ENCODE measurements around the gene LMTK3.
"Not testable (repeated sequence)": the region's sequence is repeated elsewhere in the genome, so short reads cannot be mapped to it uniquely, and the experiment has no call there.

LMTK3 gene

DNA sequence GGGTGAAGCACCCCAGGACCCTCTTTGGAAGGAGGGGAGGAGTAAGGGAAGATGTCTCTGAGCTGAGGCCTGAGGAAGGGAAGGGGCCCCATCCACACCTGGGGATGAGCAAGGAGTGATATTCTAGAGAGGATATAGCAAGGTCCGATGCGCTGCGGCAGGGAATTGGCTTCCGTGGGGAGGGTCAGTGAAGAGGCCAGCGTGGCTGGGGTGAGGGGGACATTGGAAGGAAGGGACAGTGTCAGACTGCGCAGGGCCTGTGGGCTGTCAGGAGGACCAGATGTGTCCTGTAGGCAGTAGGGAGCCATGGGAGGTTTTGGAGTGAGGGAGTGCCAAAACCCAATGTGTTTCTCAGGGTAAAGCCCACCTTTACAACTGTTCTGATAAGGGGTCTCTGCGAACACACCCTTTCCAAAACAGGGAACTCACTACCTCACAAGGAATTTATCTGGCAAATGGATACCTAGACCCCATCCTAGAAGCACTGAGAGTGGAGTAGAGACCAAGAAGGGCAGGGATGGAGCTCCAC, 3.7 kb downstream of the LMTK3 start:
- no peak for DNase-seq

DNA sequence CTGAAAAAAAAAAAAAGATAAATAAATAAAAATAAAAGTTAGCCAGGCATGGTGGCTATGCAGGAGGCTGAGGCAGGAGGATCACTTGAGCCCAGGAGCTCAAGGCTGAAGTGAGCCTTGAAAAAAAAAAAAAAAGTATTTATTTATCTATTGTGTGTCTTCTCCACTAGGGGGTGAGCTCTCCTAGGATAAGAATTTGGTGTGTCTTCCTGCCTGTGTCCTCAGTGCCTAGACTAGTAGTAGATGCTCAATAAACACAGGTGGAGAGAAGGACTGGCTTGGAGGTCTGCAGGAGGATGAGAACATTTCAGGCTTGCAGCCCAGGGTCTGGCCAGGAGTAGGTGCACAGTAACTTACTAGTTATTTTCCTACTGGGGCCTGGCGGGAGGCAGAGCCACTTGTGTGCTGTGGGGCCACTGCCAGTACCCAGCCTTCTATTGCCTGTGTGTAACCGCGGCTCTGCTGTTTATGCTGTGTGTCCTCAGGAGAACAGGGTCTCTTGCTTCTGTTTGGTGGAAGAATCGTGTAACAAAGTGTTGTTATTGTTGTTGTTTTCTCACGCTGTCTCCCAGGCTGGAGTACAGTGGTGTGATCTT, 5.4 kb downstream of the LMTK3 start:
- DNase-seq, result peak in 1 of 5 donors; percentile 57

DNA sequence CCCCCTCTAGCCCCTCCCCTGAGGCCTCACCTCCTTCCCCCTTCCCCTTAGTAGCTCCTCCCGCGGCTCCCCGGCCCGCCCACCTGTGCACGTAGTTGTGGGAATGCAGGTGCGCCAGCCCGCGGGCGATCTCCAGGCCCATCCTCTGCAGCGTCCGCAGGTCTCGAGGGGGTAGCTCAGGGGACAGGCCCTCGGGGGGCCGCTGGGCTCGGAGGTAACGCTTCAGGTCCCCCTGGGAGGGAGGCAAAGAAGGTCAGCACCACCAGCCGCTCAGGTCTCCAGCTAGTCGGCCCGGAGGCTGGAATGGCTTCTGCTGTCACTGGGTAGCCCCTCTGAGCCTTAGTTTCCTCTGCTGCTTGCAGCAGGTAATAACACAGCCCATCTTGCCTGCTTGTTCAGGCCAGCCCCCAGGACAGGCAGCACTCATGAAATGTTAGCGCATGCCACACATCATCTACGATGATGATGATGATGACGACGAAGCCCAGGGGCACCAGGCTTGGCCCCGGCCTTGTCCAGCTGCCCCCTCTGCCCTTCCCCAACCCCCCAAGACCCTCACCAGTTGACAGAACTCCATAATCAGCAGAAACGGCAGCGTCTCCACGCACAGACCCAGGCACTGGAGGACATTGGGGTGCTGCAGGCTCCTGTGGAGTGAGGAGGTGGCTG, 9.2 kb downstream of the LMTK3 start:
- DNase-seq, result peak in 2 of 5 donors; percentile 60 to 73

DNA sequence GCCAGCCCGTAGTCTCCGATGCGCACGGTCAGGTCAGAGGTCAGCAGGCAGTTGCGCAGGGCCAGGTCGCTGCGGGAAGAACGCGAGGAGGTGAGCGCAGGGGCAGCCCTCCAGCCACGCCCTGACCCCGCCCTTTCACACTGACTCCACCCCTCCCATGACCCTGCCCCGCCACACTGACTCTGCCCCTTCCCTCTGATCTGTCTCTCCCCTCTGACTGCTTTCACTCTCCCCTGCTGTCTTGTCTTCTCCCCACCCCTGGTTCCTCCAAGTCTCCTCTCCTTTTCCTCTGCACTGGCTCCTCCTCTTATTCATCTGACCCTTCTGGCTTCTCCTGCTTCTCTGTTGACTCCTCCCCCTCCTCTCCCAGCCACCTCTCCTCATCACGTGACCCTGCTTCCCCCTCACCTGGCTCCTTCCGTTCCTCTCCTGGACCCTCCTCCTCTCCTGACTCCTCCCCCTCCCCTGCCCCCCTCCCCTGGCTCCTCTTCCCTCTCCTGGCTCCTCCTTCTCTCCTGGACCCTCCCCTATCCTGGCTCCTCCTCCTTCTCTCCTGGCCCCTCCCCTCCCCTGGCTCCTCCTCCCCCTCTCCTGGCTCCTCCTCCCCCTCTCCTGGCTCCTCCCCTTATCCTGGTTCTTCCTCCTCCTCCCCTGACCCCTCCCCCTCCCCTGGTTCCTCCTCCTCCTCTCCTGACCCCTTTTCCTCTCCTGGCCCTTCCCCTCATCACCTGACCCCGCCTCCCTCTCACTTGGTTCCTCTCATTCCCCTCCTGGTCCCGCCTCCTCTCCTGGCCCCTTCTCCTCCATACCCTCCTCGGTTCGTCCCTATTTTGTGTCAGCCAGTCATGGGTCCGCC, 9.9 kb downstream of the LMTK3 start:
- DNase-seq, result peak in 4 of 5 donors; percentile 55 to 79 (median 74)

DNA sequence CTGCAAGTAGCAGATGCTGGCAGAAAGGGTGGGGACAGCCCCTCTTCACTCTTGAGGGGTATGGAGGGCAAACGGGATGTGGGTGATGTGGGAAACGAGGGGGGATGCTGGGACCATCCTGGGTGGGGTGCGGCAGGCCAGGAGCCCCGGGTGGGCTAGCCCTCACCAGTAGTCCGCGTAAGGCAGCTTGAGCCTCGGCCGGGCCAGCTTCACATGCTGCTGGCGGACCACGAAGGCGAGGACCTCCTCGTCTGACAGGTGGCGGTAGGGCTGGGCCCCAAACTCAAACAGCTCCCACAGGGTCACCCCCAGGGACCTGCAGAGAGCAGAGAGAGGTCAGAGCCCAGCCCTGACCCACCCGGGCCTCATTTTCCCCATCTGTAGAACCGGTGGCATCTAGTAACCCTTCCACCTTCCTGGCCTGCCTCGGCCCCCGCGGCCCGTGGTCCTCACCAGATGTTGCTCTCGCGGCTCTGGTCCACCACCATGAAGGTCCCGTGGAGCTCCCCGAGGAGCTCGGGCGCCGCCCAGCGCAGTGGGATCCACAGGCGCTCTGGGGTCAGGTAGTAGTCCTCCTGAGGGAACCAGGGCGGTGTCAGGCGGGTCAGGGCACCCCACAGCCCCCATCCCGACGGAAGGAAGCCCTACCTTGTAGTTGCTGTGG, 10.7 kb downstream of the LMTK3 start:
- DNase-seq, result no peak

DNA sequence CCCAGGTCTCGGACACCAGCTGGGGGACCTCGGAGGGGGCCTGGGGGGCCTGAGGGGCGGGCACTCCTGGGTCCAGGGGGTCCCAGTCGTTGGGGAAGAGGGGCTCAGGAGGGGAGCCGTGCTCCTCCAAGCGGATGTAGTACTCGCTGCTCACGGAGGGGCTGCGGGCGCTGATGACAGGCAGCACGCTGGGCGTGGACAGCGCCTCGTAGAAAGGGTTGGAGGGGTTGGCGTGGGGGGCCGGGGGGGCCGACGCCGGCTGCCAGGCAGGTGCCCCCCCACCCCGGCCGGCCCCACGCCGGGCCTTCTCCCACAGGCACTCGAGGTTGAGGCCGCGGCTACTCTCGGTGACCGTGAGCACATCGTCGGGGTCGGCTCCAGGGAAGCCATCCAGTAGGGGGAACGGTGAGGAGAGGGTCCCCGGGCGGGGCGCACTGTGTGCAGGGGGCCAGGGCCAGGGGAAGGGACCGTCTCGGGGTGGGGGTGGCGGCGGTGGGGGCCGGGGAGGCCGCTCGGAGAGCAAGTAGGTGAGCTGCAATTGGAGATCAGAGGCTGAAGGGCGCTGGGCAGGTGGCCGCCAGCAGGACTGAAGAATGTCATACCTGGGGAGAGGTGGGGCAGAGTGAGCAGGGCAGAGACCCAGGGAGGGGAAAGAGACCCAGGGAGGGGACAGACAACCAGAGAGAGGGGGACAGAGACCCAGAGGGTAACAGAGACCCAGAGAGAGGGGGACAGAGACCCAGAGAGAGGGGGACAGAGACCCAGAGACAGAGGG, 12.1 kb downstream of the LMTK3 start:
- DNase-seq, result no peak

DNA sequence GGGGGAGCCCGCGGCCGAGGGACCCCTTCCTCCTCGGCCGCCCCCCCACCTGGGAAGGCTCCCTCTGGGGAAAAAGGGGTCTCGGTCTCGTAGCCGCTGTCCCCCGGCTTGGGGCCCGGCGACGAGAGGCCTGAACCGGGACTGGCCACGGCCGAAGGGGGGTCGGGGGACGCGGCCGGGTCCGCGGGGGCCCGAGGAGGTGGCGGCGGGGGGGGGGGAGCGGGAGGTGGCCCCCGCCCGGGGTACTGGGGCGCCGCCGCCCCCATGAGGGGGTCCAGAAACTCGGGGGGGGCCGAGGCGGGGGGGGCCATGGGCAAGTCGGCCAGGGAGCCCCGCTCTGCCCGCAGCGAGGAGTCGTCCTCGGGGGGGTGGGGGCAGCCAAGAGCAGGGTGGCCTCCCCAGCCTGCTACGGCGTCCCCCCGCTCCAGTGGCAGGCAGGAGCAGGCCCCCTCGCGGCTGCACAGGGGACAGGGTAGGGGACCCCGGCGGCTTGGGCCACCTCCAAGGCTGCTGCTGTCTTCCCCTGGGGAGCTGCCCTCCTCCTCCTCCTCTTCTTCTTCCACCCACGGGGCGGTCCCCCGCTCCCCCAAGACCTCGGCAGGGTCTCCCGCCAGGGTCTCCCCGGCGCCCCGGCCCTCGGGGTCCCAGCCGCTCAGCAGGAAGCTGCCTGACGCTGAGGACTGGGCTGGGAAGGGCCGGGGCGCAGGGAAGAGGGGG, 12.9 kb downstream of the LMTK3 start:
- no peak for DNase-seq

DNA sequence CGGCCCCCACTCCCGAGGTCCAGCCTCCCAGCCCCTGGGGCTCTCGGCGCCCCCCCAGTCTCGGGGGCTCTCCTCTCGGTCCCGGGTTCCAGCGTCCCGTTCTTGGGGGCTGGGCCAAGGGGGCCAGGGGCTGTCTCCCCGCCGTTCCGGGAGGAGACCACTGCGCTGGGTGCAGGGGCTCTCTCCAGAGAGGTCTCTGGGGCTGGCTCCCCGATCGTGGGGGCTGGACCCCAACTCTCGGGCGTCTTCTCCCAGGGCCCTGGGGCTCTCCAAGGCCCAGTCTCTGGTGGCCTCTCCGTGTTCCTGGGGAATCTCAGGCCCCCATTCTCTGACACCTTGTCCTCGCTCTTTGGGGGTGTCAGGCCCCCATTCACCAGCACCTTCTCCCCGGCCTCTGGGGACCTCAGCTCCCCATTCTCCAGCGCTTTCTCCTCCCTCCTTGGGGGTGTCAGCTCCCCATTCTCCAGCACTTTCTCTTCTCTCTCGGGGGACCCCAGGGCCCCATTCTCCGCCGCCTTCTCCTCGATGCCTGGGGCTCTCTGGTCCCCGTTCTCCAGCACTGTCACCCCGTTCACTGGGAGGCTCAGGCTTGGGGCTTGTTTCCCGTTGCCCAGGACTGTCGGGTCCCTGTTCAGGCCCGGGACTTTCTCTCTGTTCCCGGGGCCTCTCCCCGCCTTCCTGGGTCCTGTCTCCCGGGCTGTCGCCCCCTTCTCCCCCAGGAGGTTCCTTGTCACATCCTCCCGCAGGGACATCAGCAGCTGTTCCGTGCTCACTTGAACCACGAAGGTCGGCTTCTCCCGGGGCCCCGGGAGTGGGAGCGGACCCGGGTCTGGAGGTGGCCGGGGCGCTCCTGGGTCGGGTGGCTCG, 13.7 kb downstream of the LMTK3 start:
- DNase-seq, result no peak

DNA sequence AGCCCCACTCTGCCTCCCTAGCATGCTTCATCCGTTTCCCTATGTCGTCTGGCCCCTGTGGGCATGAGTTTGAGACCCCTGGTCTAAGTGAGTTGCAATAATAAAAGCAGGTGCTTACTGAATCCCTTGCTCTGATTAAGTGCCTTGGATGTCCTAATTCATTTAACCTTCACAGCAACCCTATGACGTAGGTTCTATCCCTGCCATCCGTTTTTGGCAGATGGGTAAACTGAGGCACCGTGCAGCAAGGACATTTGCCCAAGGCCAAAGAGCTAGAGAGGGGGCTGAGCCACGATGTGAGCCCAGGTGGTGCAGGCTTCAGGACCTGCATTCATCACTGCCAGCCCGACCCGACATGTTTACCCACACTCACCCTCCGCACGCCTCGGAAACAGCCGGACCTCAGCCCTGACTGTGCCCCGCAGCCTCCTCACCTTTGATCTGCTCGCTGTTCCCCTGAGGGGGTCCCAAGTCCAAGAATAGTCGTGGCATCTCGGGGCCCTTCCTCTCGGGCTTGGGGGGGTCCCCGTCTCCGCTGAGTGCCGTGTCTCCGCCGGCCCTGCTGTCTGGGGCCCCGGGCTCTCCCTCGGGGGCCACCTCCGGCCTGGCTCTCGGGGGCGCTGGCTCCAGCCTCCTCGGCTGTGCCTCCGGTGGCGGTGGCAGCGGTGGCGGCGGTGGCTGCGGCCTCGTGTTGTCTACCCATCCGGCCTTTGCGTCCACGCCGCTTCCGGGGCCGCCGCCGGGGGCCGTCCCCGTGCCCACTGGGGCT, 14.5 kb downstream of the LMTK3 start:
- DNase-seq, result no peak

DNA sequence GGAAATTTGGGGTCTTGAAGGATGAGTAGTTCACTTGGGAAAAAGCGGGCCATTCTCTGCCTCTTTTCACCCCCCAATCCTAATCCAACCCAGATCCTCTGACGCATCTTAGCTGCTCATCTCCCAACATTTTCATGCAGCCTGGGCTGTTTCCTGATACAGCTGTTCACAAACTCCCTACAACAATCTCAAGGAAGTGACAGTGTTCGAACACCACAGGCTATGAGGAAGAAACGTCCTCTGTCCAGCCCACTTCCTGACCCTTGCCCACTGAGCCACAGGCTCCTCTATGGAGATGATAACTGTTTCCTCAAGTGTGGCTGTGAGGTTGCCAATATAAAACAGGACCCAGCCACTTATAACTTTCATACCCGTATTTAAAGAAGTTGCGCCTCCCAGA, 16.2 kb downstream of the LMTK3 start:
- DNase-seq, result no peak

DNA sequence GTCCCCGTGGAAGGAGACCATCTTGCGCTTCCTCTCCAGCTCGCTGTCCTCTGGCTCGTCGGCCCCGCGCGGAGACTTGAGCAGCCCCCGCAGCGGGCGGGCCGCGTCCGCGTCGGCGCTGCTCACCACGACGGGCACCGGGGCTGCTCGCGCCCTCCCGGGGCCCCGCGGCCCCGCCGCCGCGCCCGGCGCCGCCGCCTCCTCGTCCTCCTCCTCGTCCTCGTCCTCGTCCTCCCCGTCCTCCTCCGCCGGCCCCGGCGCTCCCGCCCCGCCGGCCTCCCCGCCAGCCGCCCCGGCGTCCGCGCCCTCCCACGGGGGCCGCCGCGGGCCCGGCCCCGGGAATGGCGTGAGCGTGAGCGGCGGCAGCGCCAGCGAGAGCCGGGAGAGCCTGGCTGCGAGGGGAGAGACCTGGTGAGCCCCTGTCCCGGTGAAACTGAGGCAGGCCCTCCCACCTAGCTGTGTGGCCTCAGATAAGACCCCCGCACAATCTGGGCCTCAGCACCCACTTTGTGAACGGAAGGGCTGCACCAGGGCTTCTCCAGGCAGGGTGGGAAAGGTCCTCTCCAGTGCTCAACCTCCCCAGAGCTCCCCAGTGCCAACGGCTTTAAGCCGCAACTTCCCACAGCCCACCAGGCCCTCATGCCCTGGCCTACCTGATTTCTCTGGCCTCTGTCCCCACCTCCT, 17.8 kb downstream of the LMTK3 start:
- DNase-seq, result no peak

DNA sequence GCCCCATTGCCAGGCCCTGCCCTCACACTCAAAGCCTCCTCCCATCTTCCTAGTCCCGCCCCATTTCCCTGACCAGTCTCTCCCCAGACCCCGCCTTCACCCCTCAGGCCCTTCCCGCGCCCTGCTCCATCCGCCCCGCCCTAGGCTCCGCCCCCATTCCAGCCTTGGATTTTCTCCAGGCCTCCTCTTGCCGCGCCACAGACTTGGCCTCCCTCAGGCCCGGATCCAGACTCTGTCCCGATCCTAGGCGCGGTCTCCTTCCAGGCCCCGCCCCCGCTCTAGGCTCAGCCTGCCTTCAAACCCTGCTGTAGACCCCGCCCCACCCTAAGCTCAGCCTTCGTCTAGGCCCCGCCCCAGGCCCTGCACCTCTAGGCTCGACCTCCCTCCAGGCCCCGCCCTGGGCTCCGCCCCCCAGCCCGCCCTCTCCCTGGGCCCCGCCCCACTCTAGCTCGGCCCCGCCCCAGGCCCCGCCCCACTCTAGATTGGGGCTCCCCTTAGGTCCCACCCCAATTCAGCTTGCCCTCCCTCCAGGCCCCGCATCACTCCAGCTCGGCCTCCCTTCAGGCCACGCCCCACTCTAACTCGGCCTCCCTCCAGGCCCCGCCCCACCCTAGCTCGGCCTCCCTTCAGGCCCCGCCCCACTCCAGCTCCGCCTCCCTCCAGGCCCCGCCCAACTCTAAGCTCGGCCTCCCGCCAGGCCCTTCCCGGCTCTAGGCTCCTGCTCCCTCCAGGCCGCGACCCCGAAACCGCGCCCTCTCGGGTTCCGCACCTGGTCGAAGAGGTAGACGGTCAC, 18.5 kb downstream of the LMTK3 start:
- DNase-seq, result peak; percentile 65 to 85 (median 80)

DNA sequence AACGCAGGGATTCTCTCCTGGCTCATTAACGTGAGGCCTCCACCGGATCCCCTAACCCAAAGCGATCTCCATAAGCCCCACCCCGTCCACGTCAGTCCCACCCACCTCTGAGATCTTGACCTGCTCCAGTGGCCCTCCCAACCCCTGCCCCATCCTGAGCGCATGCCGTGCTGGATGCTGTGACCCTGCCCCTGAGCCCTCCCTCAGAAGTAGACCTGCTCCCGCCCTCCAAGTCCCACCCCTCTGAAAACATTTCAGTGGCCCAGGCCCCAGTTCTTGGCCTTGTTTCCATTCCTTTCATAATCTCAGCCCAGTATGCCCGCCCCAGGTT, 19.9 kb downstream of the LMTK3 start:
- DNase-seq, result no peak

DNA sequence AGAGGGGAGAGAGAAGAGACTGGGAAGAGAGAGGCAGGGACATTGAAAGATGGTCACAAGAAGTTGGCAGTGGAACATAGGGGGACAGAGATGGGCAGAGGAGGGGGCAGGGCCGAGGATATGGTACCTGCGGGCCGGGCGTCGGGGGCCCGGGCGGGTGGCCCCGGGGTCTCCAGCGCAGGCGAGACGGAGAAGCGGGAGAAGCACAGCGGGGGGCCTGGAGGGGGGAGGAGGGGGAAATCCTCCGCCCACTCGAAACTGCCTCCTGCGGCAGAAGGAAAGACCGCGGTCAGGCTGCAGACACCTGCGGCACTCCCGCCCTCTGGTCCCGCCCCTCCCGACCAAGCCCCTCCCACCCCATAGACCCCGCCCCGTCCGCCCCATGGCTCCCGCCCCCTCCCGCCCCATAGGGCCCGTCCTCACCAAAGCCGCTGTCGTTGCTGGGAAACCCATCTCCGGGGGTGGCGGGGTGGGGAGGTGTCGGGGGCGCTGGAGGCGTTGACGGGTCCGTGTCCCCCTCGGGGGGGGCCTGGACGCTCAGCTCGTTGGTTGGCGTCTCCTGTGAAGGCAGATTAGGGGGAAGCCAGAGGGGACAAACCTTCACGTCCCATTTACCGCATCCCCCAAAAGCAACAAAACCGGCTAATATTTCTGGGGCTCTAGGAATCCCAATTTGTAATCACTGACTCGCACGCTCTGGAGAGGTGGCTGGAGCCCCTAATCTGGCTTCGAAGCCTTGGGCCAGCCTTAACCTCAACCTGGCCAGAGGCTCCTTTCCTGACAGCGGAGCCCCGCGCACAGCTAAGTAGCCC, 20.4 kb downstream of the LMTK3 start:
- DNase-seq, result peak; percentile 36 to 61 (median 50)

DNA sequence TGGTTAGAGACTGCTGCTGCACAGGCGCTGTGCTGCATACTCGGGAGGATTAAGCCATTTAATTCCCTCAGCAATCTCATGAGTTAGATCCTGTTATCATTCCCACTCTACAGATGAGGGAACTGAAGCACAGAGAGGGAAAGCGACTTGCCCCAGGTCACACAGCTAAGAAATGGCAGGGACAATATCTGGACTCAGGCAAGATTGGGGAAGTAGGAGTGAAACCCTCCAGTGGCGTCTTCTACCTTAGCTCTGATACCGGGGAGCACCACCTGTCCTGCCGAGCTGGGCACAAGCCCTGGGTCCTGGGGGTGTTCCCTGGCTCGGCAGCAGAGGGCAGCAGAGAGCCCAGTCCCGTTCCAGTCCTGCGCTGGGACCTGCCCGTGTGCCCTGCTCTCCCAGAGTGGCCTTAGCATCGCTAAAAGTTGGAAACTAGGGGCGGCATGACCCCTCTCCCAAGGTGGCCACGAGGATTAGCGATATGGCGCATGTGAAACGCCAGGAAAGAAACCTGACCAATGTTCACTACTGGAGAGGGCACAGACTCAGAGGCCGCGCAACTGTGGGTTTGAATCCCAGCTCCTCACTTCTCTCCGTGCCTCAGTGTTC, 21.9 kb downstream of the LMTK3 start:
- peak; percentile 46 to 75 (median 68) for DNase-seq

DNA sequence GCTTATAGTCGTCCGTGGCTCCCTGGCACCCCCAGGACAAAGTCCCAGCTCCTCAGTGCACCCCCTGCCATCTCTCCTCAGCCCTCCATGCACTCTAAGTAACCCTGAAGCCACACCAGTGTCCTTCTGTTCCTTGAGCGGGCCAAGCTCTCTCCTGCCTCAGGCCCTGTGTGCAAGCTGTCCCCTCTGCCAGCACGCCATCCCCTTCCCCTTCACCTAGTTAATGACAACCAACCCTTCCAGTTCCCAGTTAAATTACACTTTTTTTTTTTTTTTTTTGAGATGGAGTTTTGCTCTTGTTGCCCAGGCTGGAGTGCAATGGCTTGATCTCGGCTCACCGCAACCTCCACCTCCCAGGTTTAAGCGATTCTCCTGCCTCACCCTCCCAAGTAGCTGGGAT, 23.2 kb downstream of the LMTK3 start:
- not testable (repeated sequence) for DNase-seq

DNA sequence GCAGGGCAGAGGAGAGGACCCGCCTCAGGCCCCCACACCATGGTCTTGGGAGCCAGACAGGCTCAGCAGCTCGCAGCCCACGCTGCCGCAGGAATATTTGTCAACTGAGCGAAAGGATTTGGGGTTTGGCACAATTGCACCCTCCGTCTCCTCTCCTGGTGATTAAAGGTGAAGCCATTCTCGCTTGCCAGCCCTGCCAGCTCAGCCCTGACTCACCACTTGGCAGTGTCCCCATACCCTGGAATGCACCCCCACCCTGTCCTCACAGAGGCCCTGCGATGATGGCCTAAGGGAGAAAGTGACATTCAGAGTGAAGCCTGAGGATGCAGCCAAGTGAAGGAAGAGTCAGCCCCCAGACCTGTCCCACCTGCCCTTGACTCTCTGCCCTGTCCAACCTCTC, 23.7 kb downstream of the LMTK3 start:
- no peak for DNase-seq

All from T-helper 1 cell (primary cell).